HFF-Myc (cell line): Measurements from ENCODE around the gene PLCE1.
A peak's percentile ranks its signal among the peaks of the same experiment; 100 is the strongest.

Experiments used
- DNase-seq: peaks from one replicate; pipeline ENCODE4 v3.0.0-alpha.2; 2011; ENCODE audit warnings: low read depth; ENCODE audit errors: extremely low read depth
- H3K4me3 ChIP-seq: replicated peaks from 2 replicates; pipeline ENCODE4 v1.5.1; 2011; ENCODE audit warnings: low read depth, mild to moderate bottlenecking, control low read depth, low read length
- CTCF ChIP-seq: IDR thresholded peaks from 2 replicates; pipeline ENCODE4 v1.5.1; 2012; ENCODE audit warnings: mild to moderate bottlenecking, low read depth, low read length, control low read depth; ENCODE audit errors: missing control alignments

Gene PLCE1

GRCh38 chr10:94029955-94030354, 36.2 kb downstream of the PLCE1 start:
- H3K4me3 ChIP-seq, result no peak overlapping the region
- no peak for TF ChIP-seq CTCF
- DNase-seq, result no peak

- no peak for DNase-seq
- no peak overlapping the region for H3K4me3 ChIP-seq
- no peak for TF ChIP-seq CTCF
Observed at GRCh38 chr10:94035982-94036765, 42.4 kb downstream of the PLCE1 start.

DNA sequence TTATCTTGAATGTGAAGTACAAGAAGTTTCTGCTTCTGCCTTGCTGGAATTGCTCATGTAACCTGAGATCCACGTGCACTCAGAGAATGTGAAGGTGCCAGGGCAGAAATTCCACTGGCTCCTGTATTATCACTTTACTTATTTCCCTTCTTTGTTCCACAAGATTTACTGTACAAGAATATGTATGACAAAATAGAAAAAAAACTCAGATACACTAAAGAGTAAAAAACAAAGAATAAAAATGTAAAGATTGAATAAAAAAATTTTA, 43.0 kb downstream of the PLCE1 start:
- DNase-seq, result no peak
- no peak for TF ChIP-seq CTCF
- no peak overlapping the region for H3K4me3 ChIP-seq

DNA sequence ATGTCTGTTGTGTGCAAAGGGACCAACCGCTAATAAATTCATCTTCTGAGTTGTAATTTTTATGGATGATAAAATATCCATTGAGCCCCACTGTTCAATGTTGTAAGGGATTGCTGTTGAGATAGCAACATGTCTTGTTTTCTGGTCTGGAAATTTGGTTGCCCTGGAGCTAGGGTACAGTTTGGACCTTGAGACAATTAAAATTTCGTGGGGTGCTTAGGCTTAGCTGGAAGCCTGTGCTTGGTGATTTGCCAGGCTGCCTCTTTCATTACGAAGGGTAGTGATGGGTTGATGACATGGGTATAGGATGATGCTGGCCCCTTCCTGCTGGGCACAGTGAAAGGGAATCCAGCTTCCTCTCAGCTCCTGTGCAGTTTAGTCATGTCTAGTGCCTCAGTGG, 43.6 kb downstream of the PLCE1 start:
- H3K4me3 ChIP-seq, result no peak overlapping the region
- TF ChIP-seq CTCF, result no peak
- DNase-seq, result no peak

GRCh38 chr10:94038024-94038423, 44.3 kb downstream of the PLCE1 start:
- no peak for TF ChIP-seq CTCF
- peak; percentile 2 for DNase-seq
- H3K4me3 ChIP-seq, result no peak overlapping the region

DNA sequence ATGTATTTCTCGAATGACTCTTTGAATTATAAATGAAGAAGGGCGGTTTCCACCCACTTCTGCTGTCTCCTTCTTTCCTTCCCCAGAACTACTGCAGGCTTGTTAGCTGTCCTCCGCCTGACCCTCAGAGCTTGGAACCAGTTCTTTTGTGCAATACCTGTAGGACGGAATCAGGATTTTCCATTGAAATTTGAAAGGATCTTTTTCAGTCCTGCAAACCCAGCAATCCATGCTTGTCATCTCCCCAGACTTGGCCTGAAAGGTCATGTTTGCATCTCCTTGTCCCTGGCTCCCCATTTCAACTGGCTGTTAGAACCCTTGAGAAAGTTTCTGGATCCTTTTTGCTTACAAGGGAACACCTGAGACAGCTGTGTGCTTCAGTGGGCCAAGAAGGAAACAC, 47.5 kb downstream of the PLCE1 start:
- no peak for TF ChIP-seq CTCF
- no peak overlapping the region for H3K4me3 ChIP-seq
- no peak for DNase-seq
